IMR-90 (cell line): ENCODE measurements around the gene GXYLT2.

Experiments
- CTCF ChIP-seq: conservative IDR thresholded peaks from 2 replicates; pipeline ENCODE4 v1.5.1; 2012; ENCODE audit warnings: mild to moderate bottlenecking, low read depth, low read length, improper control_type of control experiment
- MXI1 ChIP-seq: IDR thresholded peaks from 2 replicates; pipeline ENCODE4 v1.6.1; 2012; ENCODE audit warnings: low read depth, mild to moderate bottlenecking, low read length, moderate library complexity, borderline replicate concordance
- POLR2A ChIP-seq: IDR thresholded peaks from 2 replicates; pipeline ENCODE4 v1.6.1; 2012; ENCODE audit warnings: mild to moderate bottlenecking, low read depth, low read length
- RFX5 ChIP-seq: IDR thresholded peaks from 2 replicates; pipeline ENCODE4 v1.8.0; 2012; ENCODE audit warnings: low read depth, mild to moderate bottlenecking, low read length, moderate library complexity
- SMC3 ChIP-seq: fragments of 150-350 bp; IDR thresholded peaks from 2 replicates; pipeline ENCODE4 v1.6.1; 2016; ENCODE audit warnings: low read depth, mild to moderate bottlenecking, antibody characterized with exemption, low read length, moderate library complexity
- USF2 ChIP-seq: fragments of 150-350 bp; IDR thresholded peaks from 2 replicates; pipeline ENCODE4 v1.6.1; 2017; ENCODE audit warnings: mild to moderate bottlenecking, antibody characterized with exemption, low read length, low read depth

- TF ChIP-seq CTCF (no peak), SMC3 (no peak), POLR2A (no peak), USF2 (no peak), RFX5 (no peak), MXI1 (no peak)
Observed at GRCh38 chr3:72950801-72951200, 63.0 kb downstream of the GXYLT2 start.
